H54 (cell line): ENCODE results near the gene CATSPERE.
"Not testable (repeated sequence)": the region's sequence is repeated elsewhere in the genome, so short reads cannot be mapped to it uniquely, and the experiment has no call there.

Experiments used
- DNase-seq: peaks from one replicate; pipeline ENCODE4 v3.0.0; 2011; ENCODE audit warnings: low spot score, mixed read lengths; ENCODE audit not compliant: insufficient read length
- FAIRE-seq: peaks from 3 replicates; lab custom pipeline; 2011; peaks lifted over from hg19 to GRCh38; lab: Jason Lieb, UNC
- POLR2A ChIP-seq: IDR thresholded peaks from 2 replicates; pipeline ENCODE4 v1.6.1; 2011; ENCODE audit warnings: low read depth, mild to moderate bottlenecking, low read length

The CATSPERE gene

GRCh38 chr1:244640917-244641316 lies 179.8 kb downstream of the CATSPERE start:
- no peak for DNase-seq
- TF ChIP-seq POLR2A = no peak
- FAIRE-seq = no peak

GRCh38 chr1:244642526-244642925 lies 181.5 kb downstream of the CATSPERE start:
- TF ChIP-seq POLR2A = no peak
- FAIRE-seq (no peak), DNase-seq (no peak)

DNA sequence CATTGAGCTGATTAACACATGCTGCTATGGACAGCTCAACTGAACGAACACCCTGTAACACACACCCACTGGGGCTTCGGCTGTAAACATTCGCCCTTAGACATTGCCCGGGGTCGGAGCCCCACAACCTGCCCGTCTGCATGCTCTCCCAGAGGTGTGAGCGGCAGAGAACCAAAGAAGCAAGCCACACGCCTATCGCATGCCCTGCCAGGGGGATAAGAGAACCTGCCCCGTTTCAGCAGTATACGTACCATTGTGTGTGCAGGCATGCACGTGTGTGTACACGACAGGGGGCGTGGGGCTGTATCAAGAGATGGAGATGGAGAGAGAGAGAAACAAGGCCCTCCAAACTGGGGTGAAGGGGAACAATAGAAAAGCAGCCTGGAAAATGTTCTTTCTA lies 181.9 kb downstream of the CATSPERE start:
- TF ChIP-seq POLR2A = no peak
- no peak for DNase-seq
- FAIRE-seq = no peak

DNA sequence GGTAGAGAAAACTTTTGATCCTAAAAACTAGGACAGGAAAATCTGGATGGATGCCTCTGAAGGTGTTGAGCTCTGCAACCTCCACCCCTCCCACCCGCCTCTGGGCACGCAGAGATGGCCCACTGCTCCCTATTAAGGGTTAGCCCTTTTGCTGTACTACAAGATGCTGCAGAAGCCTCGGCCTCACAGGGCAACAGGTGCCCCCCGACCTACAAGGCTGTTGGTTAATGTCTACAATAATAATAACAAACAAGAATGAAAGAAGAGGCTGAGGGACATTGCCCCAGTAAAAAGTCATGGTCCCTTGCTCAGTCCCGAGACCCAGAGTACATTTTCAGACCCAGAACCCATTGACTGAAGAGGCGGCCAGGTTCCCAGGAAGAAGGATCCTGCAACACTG lies 184.3 kb downstream of the CATSPERE start:
- TF ChIP-seq POLR2A = no peak
- FAIRE-seq (no peak), DNase-seq (no peak)

DNA sequence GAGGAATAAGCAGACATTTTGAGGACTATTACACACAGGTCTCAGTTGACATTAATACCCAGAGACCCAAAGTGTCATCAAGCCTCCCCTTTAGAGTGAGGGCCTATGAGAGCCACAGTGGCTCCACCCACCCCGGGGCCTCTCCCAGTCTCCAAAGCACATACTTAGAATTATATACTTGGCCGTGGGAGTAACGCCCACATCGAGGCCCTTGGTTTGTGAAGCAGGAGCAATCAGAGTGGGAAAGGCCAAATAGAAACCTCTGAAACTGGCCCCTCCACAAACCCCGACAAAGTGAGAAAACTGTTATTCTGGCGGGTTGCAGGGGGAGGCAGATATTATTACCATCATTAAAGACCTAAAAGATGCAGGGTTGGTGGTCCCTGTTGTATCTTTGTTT lies 184.8 kb downstream of the CATSPERE start:
- TF ChIP-seq POLR2A = no peak
- FAIRE-seq = no peak
- DNase-seq = no peak

DNA sequence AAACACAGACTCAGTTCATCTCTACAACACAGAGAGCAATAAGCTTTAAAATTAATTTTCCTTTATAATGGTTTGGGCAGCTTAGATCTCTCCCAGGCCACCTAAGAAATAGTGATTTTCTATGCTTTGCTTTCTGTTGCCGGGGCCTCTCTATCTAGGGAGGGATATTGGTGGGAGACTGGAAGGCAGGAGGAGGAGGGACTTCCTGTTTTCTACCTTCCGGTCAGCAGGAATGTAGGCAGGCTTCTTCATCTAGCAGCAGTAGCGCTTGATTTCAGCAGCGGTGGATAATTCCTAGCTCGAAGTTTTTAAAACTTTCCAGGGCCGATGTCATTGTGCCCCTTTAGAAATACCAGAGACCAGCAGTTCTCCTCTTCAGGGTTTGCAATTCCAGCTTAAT lies 186.7 kb downstream of the CATSPERE start:
- no peak for DNase-seq
- FAIRE-seq = no peak
- TF ChIP-seq POLR2A = no peak

DNA sequence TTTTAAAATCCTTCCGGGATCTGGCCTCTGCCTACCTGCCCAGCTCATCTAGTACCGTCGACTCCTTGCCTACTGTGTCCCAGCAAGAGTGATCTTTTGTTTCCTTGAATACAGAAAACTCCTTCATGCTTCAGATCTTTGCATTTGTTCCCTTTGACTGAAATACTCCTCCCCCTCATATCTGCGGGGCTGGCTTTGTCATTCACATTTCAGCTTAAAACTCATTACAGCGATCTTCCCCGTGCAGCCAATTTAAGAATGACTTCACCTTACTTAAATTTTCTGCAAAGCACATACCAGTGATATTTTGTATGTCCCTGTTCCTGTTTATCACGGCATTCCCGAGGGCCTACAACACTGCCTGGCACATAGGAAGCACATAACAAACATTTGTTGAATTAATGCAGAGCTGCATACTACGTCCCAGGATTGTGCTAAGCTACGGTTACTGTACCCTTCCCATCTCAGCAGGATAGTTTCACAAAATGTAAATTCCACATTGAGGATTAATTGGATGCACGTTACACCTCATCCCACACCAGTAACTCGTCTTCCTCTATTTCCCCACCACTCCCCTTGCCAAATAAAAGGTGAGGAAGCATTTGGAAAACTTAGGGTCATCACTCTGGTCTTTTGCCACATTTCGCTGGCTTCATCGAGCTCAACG lies 191.0 kb downstream of the CATSPERE start:
- DNase-seq = no peak
- no peak for FAIRE-seq
- no peak for TF ChIP-seq POLR2A

DNA sequence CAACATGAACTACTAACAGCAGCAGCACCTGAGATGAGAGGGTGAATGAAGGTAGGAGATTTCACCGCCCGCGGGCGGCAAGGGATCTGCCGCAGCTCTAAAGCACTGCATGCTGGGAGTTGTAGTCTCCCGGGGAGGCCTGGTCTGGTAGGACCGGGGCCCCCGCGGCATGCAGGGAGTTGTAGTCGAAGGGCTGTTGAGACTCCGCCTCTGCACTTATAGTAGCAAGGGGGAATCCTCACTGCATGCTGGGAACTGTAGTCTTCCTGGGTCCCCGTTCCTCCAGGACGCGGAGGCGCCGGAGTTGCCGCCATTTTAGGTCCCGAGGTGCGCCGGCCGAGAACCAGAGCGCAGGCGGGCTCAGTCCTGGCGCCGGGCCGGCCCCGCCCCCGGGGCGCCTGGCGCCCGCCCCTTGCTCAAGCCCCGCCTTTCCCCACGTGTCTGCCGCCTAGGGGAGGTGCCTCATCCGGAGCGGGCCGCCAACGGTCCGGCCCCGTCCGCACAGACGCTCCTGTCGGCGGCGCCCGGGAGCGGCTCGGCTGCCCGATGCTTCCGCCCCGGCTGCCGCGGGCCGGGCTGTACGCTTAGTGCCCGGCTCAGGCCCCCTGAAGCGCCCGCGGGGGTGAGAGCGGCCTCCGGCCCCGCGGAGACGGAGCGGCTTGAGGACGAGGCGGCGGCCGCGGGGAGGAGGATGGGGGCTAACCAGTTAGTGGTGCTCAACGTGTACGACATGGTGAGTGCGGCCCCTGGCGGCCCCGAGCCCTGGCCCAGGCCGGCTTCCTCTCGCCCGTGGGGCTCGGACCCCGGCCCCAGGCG lies 191.8 kb downstream of the CATSPERE start, which contains the start of gene DESI2:
Gene DESI2, plus strand, starts transcription at position 504 of the 816 bp plus-strand sequence. Its CDS starts 188 bp downstream, at position 692.
- peak; percentile 99 for TF ChIP-seq POLR2A
- peak; percentile 66 for FAIRE-seq
- DNase-seq = peak; percentile 92

DNA sequence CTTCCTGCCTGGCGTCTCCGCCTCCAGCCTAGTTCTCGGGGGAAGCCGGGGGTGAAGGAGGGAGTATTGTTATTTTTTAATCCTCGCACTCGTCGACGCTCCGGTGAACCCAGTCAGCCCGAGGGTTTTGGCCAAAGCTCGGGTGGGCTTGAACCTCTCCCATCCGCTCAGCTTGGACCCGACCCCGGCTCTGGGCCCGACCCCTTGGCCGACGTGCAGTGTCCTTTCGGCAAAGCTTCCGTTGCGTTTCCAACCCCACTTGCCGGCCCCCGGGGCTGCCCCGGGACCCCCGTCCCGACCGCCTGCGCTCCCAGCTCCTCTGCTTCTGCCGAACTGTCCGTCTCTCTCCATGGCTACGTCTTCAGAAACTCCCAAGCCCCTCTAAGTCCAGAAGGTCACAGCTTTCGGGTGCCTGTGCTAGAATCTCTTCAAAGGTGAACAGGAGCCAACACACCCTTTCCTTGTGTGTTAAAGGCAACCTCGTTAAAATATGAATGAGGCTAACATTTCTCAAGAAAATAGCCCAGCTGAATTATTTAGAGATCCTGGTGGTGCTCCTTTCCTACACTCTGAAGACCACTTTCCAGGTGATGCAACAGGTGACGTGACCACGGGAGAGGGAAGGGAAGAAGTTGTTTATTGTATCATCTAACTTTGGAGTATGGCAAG lies 192.5 kb downstream of the CATSPERE start:
- no peak for FAIRE-seq
- no peak for DNase-seq
- TF ChIP-seq POLR2A = no peak

- no peak for FAIRE-seq
- DNase-seq = no peak
- TF ChIP-seq POLR2A = no peak
These were observed 193.3 kb downstream of the CATSPERE start for GRCh38 chr1:244654108-244655038.

- no peak for TF ChIP-seq POLR2A
- DNase-seq = no peak
- FAIRE-seq = no peak
These were observed 194.1 kb downstream of the CATSPERE start for GRCh38 chr1:244655186-244655585.

DNA sequence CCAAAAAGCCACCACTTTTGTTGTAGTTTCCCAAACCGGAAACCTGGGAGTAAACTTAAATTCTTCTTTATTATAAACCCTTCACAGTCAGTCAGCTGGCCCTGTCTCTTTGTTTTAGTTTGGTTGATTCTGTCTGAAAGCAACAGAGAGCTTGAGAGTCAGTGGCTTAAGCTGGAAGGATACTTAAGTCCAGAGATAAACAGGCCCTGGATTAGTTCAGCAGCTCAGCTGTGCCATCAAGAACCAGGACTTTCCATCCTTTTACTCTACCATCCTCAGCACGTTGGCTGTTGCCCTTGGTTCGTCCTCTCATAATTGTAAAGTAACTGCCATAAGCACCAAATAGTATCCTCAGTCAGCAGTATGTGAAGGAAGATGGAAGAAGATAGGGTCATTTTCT lies 196.3 kb downstream of the CATSPERE start:
- DNase-seq (no peak), FAIRE-seq (no peak)
- no peak for TF ChIP-seq POLR2A

- DNase-seq (no peak), FAIRE-seq (no peak)
- no peak for TF ChIP-seq POLR2A
These were observed 198.6 kb downstream of the CATSPERE start for GRCh38 chr1:244659694-244660093.

- no peak for TF ChIP-seq POLR2A
- DNase-seq = no peak
- FAIRE-seq = no peak
These were observed 199.5 kb downstream of the CATSPERE start for GRCh38 chr1:244660595-244660994.

GRCh38 chr1:244661569-244662312 lies 200.7 kb downstream of the CATSPERE start:
- not testable (repeated sequence) for FAIRE-seq, DNase-seq
